ENCODE results near the gene KARS1. TPM values are rescaled to one million over a fixed set of nuclear protein-coding genes. Genes with fewer than 3 reads are reported as not detected.
"Not testable (repeated sequence)": the region's sequence is repeated elsewhere in the genome, so short reads cannot be mapped to it uniquely, and the experiment has no call there.

The KARS1 gene
- polyA plus RNA-seq, 4 donors, result 81.2 to 124 (median 90.3) TPM

- Histone ChIP-seq H3K27me3 (ENCODE audit: control insufficient read depth in 3 of 3, insufficient read depth in 3 of 3, low read length in 3 of 3) (no peaks in the 10 kb centered on the region), H3K9me3 (ENCODE audit: control insufficient read depth in 2 of 2, insufficient read depth in 1 of 2, low read depth in 1 of 2, low read length in 1 of 2) (peaks cover 0 to 3% of the 10 kb centered on the region in 2 donors), H3K36me3 (ENCODE audit: control insufficient read depth in 3 of 3, insufficient read depth in 2 of 3, low read depth in 1 of 3, low read length in 3 of 3) (peaks cover 9 to 55% (median 16%) of the 10 kb centered on the region in 3 donors), H3K27ac (ENCODE audit: low read depth in 1 of 3, low read length in 2 of 3) (no peak overlapping the region), H3K4me3 (ENCODE audit: low read depth in 1 of 3, low read length in 3 of 3) (no peak overlapping the region), H3K4me1 (ENCODE audit: control insufficient read depth in 3 of 3, insufficient read depth in 2 of 3, low read depth in 1 of 3, low read length in 2 of 3) (no peaks in the 10 kb centered on the region)
- FAIRE-seq (no peak), DNase-seq (no peak)
- WGBS, 3 donors, result 96 to 98% (median 97%) methylated on average over 4 of the region's 4 CpGs
Observed at GRCh38 chr16:75614066-75614897, 33.2 kb downstream of the KARS1 start.

GRCh38 chr16:75606507-75606906 lies 41.0 kb downstream of the KARS1 start:
- Histone ChIP-seq H3K4me3 (ENCODE audit: low read depth in 1 of 3, low read length in 3 of 3) (no peak overlapping the region), H3K27ac (ENCODE audit: low read depth in 1 of 3, low read length in 2 of 3) (no peak overlapping the region), H3K4me1 (ENCODE audit: control insufficient read depth in 3 of 3, insufficient read depth in 2 of 3, low read depth in 1 of 3, low read length in 2 of 3) (no peaks in the 10 kb centered on the region), H3K9me3 (ENCODE audit: control insufficient read depth in 2 of 2, insufficient read depth in 1 of 2, low read depth in 1 of 2, low read length in 1 of 2) (peaks cover 0 to 8% of the 10 kb centered on the region in 2 donors), H3K36me3 (ENCODE audit: control insufficient read depth in 3 of 3, insufficient read depth in 2 of 3, low read depth in 1 of 3, low read length in 3 of 3) (peaks cover 22 to 50% (median 28%) of the 10 kb centered on the region in 3 donors), H3K27me3 (ENCODE audit: control insufficient read depth in 3 of 3, insufficient read depth in 3 of 3, low read length in 3 of 3) (no peaks in the 10 kb centered on the region)
- 96 to 100% (median 98%) methylated on average over 1 of the region's 1 CpG for WGBS, 3 donors
- FAIRE-seq, result no peak
- DNase-seq, result no peak

- no peaks in the 10 kb centered on the region for H3K27me3 ChIP-seq (ENCODE audit: control insufficient read depth in 3 of 3, insufficient read depth in 3 of 3, low read length in 3 of 3)
- no peak overlapping the region for H3K27ac ChIP-seq (ENCODE audit: low read depth in 1 of 3, low read length in 2 of 3)
- H3K4me1 ChIP-seq (ENCODE audit: control insufficient read depth in 3 of 3, insufficient read depth in 2 of 3, low read depth in 1 of 3, low read length in 2 of 3), result no peaks in the 10 kb centered on the region
- H3K4me3 ChIP-seq (ENCODE audit: low read depth in 1 of 3, low read length in 3 of 3), result no peak overlapping the region
- H3K9me3 ChIP-seq (ENCODE audit: control insufficient read depth in 2 of 2, insufficient read depth in 1 of 2, low read depth in 1 of 2, low read length in 1 of 2), result peaks cover 0 to 8% of the 10 kb centered on the region in 2 donors
- peaks cover 19 to 42% (median 30%) of the 10 kb centered on the region in 3 donors for H3K36me3 ChIP-seq (ENCODE audit: control insufficient read depth in 3 of 3, insufficient read depth in 2 of 3, low read depth in 1 of 3, low read length in 3 of 3)
- FAIRE-seq, result no peak
- 92 to 95% (median 93%) methylated on average over 4 of the region's 4 CpGs for WGBS, 3 donors
- no peak for DNase-seq
Observed at GRCh38 chr16:75603241-75603640, 44.2 kb downstream of the KARS1 start.

- Histone ChIP-seq H3K4me3 (ENCODE audit: low read depth in 1 of 3, low read length in 3 of 3) (no peak overlapping the region), H3K27ac (ENCODE audit: low read depth in 1 of 3, low read length in 2 of 3) (peak overlapping the region in 1 of 3 donors; percentile 17), H3K9me3 (ENCODE audit: control insufficient read depth in 2 of 2, insufficient read depth in 1 of 2, low read depth in 1 of 2, low read length in 1 of 2) (peaks cover 0 to 8% of the 10 kb centered on the region in 2 donors), H3K4me1 (ENCODE audit: control insufficient read depth in 3 of 3, insufficient read depth in 2 of 3, low read depth in 1 of 3, low read length in 2 of 3) (no peaks in the 10 kb centered on the region), H3K27me3 (ENCODE audit: control insufficient read depth in 3 of 3, insufficient read depth in 3 of 3, low read length in 3 of 3) (no peaks in the 10 kb centered on the region), H3K36me3 (ENCODE audit: control insufficient read depth in 3 of 3, insufficient read depth in 2 of 3, low read depth in 1 of 3, low read length in 3 of 3) (peaks cover 19 to 43% (median 22%) of the 10 kb centered on the region in 3 donors)
- DNase-seq (no peak), FAIRE-seq (no peak)
- 88 to 92% (median 91%) methylated on average over 6 of the region's 6 CpGs for WGBS, 3 donors
Observed at GRCh38 chr16:75599452-75600277, 47.8 kb downstream of the KARS1 start.

GRCh38 chr16:75593825-75594820 lies 53.3 kb downstream of the KARS1 start:
- FAIRE-seq, result no peak

GRCh38 chr16:75593308-75593707 lies 54.2 kb downstream of the KARS1 start:
- FAIRE-seq, result no peak

More at GRCh38 chr16:75593825-75594820, 53.3 kb downstream of the KARS1 start:
- Histone ChIP-seq H3K27ac (ENCODE audit: low read depth in 1 of 3, low read length in 2 of 3) (peak overlapping the region in 1 of 3 donors; percentile 60), H3K27me3 (ENCODE audit: control insufficient read depth in 3 of 3, insufficient read depth in 3 of 3, low read length in 3 of 3) (no peaks in the 10 kb centered on the region), H3K4me1 (ENCODE audit: control insufficient read depth in 3 of 3, insufficient read depth in 2 of 3, low read depth in 1 of 3, low read length in 2 of 3) (no peaks in the 10 kb centered on the region), H3K9me3 (ENCODE audit: control insufficient read depth in 2 of 2, insufficient read depth in 1 of 2, low read depth in 1 of 2, low read length in 1 of 2) (no peaks in the 10 kb centered on the region), H3K36me3 (ENCODE audit: control insufficient read depth in 3 of 3, insufficient read depth in 2 of 3, low read depth in 1 of 3, low read length in 3 of 3) (peaks cover 0 to 25% (median 3%) of the 10 kb centered on the region in 3 donors), H3K4me3 (ENCODE audit: low read depth in 1 of 3, low read length in 3 of 3) (no peak overlapping the region)
- 72 to 84% (median 81%) methylated on average over 17 of the region's 17 CpGs for WGBS, 3 donors
- no peak for DNase-seq

GRCh38 chr16:75591927-75592326 lies 55.5 kb downstream of the KARS1 start:
- not testable (repeated sequence) for H3K27ac ChIP-seq (ENCODE audit: low read depth in 1 of 3, low read length in 2 of 3); FAIRE-seq; H3K4me3 ChIP-seq (ENCODE audit: low read depth in 1 of 3, low read length in 3 of 3); H3K9me3 ChIP-seq (ENCODE audit: control insufficient read depth in 2 of 2, insufficient read depth in 1 of 2, low read depth in 1 of 2, low read length in 1 of 2); H3K4me1 ChIP-seq (ENCODE audit: control insufficient read depth in 3 of 3, insufficient read depth in 2 of 3, low read depth in 1 of 3, low read length in 2 of 3); DNase-seq; H3K27me3 ChIP-seq (ENCODE audit: control insufficient read depth in 3 of 3, insufficient read depth in 3 of 3, low read length in 3 of 3)
- H3K36me3 ChIP-seq (ENCODE audit: control insufficient read depth in 3 of 3, insufficient read depth in 2 of 3, low read depth in 1 of 3, low read length in 3 of 3), result peaks cover 0 to 15% (median 3%) of the 10 kb centered on the region in 3 donors
- 60 to 94% (median 79%) methylated on average over 7 of the region's 9 CpGs for WGBS, 3 donors

More at GRCh38 chr16:75593308-75593707, 54.2 kb downstream of the KARS1 start:
- DNase-seq, result no peak
- H3K27me3 ChIP-seq (ENCODE audit: control insufficient read depth in 3 of 3, insufficient read depth in 3 of 3, low read length in 3 of 3), result no peaks in the 10 kb centered on the region
- no peaks in the 10 kb centered on the region for H3K9me3 ChIP-seq (ENCODE audit: control insufficient read depth in 2 of 2, insufficient read depth in 1 of 2, low read depth in 1 of 2, low read length in 1 of 2)
- peaks cover 0 to 26% (median 3%) of the 10 kb centered on the region in 3 donors for H3K36me3 ChIP-seq (ENCODE audit: control insufficient read depth in 3 of 3, insufficient read depth in 2 of 3, low read depth in 1 of 3, low read length in 3 of 3)
- WGBS, 3 donors, result 90 to 96% (median 94%) methylated on average over 6 of the region's 6 CpGs
- no peaks in the 10 kb centered on the region for H3K4me1 ChIP-seq (ENCODE audit: control insufficient read depth in 3 of 3, insufficient read depth in 2 of 3, low read depth in 1 of 3, low read length in 2 of 3)
- no peak overlapping the region for H3K27ac ChIP-seq (ENCODE audit: low read depth in 1 of 3, low read length in 2 of 3)
- H3K4me3 ChIP-seq (ENCODE audit: low read depth in 1 of 3, low read length in 3 of 3), result no peak overlapping the region

Measured in small intestine (tissue), 7 donors.